CD4-positive, alpha-beta T cell treated with Interleukin-15 for 4 hours (primary cell): Measurements from ENCODE around the gene GRK2.
"Not testable (repeated sequence)": the region's sequence is repeated elsewhere in the genome, so short reads cannot be mapped to it uniquely, and the experiment has no call there.

Experiments
- DNase-seq: peaks from one replicate; pipeline ENCODE4 v3.0.0-alpha.2; 2020; ENCODE audit warnings: low spot score

Gene GRK2

DNA sequence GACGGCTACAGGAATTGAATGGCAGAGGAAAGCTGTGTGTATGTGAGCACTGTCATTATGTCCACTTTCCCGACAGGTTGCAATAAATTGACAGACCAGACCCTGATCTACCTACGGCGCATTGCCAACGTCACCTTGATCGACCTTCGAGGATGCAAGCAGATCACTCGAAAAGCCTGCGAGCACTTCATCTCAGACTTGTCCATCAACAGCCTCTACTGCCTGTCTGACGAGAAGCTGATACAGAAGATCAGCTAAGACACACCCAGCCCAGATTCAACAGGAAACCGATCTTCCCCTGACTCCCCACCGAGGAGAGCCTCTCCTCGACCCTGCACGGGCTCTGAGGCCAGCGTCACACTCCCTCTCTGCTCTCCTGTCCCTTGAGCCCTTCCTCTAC lies 11.5 kb upstream of the GRK2 start:
- DNase-seq = no peak

DNA sequence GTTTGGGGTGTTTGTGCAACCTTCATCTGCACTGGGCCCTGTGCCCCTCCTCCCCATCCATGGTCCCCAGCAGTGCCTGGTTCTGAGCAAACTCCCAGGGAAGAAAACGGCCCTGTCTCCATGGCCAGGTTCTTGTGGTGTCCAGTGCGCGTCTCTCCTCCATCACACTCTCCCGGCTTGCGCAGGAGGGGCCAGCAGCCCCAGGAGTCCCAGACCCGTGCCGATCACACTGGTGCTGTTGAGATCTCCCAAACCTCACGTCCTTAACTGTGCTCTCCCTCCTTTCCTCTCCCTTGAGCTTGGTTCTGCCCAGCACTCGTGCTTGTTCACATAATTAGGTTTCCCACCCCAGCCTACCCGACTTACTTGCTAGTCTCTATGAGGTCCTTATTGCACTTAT lies 10.9 kb upstream of the GRK2 start:
- DNase-seq = no peak

DNA sequence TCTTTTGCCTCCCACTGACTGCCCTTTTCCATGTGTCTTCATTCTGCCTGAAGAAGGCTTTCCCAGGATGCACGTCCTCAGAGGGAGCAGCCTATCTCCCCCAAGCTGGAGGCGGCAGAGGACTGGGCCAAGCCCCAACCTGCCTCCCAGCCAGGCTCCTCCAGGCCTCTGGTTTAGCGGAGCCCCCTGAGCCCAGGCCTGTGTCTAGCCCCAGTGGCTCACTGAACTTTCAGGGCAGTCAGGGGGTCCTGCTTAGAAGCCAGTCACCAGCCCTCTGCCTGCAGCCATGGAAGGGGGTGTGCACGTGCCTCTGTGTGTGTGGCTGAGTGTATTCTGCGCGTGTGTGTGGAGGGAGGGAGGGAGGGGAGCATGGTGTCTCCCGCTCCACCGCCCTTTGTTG lies 10.4 kb upstream of the GRK2 start:
- no peak for DNase-seq

DNA sequence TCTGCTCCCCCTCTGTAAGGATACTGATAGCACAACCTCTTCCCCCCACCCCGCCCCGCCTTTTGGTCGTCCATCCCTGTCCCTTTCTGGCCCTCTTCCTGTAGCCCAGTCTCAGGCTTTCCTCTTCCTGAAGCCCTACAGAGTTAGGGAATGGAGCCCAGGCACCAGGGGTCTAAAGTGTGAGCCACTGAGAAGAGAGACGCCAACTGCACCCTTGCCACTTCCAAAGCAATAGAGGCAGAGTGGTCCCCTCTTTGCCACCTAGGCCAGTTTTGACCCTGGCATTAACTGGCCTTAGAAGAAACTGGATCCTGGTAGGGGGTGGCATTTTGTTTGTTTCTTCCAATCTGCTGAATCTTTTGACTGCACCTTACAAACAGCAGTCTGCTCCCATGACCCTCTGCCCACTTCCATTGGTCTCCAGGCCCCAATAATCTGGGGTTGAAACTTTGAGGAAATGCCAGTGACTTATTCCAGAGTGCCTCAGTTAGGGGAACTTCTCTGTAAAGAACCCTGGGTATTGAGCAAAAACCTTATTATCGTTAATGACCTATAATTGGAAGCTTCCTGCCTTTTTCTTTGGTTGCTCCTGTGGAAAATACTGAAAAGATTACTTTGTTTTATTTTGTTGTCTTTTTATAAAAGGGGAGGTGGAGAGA lies 9.7 kb upstream of the GRK2 start:
- no peak for DNase-seq

DNA sequence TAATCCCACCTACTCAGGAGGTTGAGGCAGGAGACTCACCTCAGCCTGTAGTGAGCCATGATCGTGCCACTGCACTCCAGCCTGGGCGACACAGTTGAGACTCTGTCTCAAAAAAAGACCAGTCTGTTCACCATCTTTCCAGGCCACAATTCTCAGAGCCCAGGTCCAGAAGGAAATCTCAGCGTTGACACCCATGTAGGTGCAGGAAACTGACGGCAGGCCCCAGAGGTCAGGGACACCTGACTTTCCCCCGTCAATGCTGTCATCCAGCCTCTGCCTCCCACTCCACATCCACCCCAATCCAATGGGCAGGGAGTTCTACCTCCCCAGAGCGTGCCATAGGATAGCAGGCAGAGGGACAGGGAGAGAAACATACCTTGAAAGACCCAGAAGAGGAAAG lies 5.9 kb upstream of the GRK2 start:
- no peak for DNase-seq

DNA sequence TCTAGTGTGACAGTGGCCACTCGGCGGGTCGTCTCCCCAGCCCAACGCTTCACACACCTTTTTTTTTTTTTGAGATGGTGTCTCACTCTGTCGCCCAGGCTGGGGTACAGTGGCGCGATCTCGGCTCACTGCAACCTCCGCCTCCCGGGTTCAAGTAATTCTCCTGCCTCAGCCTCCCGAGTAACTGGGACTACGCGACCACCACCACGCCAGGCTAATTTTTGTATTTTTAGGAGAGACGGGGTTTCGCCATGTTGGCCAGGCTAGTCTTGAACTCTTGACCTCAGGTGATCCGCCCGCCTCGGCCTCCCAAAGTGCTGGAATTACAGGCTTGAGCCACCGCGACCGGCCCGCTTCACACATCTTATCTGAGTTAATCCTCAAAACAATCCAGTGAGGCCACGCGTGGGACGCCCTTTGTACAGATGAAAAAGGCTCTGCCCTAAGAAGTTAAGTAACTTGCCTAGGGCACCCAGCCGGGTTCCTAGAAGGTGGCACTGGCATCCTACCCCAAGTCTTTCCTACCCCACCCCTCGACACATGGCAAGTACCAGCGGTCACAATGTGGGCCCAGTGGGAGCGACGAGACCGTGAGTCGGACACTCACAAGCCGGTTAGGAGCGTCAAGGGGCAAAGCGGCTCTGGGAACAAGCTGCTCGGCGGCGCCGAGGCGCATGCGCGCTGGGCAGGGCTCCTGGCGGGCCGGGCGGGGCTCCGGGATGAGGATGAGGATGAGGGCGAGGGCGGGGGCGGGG lies 5.2 kb upstream of the GRK2 start:
- DNase-seq = not testable (repeated sequence)

DNA sequence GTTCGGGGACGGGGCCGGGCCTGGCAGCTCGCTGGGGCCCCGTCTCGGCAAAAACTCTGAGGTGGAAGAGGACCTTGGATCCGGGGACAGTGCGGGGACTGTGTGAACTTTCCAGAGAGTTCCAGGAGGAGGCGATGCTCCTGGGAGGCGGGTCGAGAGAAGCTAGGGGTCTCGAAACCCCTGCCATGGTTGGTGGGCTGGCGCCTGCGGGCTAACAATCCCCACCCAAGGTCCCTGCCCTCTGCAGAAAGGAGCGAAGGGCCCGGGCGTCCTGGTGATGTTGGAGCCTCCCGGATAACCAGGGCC lies 4.7 kb upstream of the GRK2 start:
- no peak for DNase-seq

DNA sequence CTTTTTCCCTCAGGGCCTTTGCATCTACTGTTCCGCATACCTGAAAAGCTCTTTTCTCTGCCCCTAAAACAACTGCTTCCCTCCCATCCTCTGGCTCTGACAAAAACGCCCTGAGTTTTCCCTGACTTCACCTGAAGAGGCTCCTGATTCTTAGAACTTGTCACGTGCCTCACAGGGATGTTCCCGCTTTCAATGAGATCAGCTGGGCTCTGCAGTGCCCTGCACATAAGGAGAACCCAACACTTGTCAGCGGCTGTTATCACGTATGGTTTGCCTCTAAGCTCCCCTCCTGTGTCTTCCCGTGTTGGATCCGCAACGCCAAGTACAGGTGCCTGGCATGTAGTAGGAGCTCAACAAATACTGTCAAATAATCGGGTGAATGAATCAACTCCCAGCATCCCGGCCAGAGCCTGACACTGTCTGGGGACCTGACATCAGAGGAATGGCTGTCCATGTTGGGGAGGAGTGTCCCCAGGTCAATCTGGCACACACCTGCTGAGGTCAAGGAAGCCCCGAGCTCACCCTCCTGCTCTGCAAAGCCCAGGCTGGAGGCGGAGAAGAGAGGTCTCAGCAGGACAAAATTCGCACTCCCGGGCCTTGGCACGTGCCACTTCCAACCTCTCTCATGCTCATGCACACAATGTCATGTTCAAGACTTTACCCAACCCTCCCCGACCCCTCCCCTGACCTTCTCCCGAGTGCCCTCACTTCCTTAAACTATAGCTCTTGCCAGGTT lies 4.2 kb upstream of the GRK2 start:
- no peak for DNase-seq

DNA sequence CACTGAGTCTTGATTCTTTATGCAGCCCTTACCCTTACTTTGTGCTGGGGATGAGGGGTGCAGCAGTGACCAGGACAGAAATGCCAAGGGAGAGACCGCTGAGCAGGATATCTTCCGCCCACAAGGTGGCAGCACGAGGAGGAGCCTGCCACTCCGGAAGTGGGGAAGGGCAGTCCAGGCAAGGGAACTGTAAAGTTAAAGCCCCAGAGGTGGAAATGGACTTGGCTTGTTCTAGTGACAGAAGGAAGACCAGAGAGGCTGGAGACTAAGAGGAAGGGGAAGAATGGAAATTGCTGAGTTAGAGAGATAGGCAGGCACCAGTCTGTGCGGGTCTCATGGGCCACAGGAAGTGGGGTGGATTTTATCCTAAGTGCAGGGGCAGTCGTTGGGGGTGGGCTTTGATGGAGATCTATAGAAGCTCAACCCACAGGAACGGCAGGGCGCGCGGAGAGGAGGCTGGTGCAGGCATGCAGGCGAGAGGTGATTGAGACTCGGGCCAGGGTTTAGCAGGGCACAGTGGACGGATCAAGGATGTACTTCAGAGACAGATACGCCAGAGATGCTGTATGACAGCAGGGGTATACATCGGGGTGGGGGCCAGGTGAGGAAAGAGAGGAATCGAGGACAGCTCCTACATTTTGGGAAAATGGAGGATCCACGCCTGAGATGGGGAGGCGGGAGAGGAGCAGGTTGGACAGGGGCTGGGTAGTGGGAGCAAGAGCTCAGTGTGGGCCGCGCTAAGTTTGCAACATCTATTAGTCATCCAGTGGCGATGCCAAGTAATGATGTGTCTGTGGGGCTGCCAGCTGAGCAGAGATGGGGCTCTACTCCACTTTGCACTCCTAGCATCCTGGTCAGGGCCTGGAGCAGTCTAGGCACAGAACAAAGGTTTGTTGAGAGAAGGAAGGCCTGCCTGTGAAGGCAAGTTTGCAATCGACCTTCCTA lies 3.3 kb upstream of the GRK2 start:
- DNase-seq = peak; percentile 74

DNA sequence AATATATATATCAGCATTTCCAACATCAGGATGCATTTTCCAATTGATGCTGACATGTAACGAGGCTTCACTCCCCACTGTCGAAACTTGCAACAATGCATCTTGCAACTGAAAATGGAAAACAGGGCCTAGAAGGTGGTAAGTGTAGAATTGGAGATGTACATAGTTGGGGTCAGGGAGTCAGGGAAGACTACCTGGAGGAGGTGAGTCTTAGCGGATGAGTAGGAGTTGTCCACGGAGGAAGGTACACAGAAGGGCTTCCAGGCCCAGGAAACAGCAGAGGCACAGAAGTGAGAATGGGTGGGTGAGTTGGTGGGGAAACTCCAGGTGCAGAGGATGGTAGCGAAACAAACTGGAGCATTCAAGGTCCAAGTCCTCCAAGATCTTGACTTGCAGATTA lies 2.0 kb upstream of the GRK2 start:
- DNase-seq = no peak

DNA sequence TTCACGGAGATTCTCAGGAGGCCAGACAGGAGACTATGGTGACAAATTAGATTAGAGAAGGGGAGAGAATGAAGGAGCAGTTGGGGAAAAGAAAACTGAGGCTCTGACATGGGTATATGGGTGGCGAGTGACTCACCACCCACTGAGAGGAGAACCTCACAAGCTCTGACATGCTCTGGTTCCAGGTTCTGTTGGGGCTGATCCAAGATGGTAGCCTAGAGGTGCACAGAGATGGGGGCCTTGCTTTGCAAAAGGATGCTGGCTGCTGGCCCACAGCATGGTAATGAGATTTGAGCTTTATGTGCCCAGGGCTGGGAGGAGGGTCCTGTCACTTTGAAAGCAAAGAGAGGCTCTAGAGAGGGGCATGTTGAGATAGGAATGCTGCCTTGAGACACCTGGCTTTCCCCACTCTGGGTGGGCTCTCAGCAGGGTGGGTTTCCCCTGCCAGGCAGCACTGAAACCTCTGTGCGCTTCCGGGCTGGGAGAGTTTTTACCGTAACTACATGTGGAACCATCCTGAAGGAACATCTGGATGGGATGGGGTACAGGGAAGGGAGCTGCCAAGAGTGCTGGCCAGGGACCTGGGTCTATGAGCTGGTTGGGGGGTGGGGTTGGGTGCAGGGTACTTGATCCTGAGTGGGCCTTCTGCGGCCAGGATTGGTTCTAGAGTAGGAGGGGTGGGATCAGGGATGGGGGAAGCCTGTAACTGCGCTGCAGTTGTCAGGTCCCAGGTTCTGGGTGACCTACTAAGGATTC lies 1.2 kb upstream of the GRK2 start:
- no peak for DNase-seq

DNA sequence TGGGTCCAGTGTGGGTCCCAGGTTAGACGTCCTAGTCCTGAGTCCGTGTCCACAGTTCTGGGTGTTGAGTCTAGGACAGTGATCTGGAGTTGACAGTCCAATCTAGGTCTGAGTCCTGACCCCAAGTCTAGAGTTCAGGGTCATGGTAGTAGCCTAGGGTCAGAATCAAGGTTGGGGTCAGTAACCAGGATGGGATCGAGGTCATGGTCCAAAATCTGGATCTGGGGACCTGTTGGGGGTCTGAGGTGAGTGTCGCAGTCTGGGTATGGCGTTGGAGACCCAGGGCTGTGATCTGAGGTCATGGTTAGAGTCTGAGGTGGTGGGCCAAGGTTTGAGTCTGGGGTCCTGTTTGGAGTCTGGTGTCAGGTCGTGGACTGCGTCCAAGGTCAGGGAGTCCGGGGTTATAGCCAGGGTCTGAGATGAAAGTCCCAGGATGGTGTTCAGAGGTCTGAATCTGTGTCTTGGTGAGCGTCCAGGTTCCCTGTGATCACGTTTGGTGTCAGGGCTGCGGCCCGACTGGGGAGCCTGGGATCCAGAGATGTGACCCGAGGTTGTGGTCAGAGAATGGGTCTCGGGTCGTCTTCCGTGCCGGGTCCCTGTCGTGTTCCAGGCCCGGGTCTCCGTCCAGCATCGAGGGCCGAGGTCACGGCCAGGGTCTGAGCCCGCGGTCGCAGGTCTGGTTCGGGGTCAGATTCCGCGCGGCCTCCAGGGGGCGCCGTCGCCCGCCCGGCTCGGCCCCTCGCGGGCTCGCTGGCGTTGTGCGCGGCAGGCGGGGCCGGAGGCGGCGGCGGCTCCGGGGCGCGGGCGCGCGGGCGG lies 432 bp upstream of the GRK2 start:
- DNase-seq = peak; percentile 81

DNA sequence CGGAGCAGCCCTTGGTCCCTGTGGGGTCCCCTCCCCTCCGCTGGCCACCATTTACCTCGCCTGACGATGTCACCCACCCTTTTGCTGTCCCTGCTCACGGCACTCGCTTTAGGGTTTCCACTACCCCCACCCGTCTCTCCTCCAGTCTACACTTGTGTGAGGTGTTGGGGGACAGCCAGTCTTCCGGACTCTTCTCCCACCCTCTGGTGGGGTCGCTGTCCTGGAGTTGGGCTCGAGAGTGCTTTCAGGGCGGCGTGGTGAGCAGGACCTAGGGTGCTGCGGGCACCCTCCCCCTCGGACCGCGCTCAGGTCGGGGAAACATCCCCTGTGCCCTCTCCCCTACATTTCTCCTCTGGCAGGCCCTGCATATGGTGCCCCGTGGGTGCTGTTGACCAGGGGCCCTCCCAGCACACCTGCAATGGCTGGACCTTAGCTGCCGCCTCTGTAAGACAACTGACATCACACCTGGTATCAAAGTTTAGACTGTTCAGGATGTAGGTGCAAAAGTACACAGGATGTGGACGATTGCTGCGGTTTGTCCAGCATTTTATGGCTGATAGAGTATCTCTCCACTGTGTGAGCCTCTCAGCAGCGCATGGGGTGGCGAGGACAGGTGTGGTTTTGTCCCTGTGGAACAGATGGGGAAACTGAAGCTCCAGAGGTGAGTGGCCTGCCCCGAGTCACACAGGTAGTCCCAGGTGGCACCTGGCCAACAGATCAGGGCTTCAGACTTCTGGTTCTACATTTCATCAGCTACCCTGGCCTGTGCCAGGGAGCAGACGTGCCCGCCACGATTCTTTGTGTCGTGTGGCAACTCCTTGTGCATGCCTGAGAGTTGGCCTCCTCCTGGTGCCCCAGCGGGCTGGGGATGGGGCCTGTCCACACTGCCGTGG lies 1.2 kb downstream of the GRK2 start:
- DNase-seq = no peak

DNA sequence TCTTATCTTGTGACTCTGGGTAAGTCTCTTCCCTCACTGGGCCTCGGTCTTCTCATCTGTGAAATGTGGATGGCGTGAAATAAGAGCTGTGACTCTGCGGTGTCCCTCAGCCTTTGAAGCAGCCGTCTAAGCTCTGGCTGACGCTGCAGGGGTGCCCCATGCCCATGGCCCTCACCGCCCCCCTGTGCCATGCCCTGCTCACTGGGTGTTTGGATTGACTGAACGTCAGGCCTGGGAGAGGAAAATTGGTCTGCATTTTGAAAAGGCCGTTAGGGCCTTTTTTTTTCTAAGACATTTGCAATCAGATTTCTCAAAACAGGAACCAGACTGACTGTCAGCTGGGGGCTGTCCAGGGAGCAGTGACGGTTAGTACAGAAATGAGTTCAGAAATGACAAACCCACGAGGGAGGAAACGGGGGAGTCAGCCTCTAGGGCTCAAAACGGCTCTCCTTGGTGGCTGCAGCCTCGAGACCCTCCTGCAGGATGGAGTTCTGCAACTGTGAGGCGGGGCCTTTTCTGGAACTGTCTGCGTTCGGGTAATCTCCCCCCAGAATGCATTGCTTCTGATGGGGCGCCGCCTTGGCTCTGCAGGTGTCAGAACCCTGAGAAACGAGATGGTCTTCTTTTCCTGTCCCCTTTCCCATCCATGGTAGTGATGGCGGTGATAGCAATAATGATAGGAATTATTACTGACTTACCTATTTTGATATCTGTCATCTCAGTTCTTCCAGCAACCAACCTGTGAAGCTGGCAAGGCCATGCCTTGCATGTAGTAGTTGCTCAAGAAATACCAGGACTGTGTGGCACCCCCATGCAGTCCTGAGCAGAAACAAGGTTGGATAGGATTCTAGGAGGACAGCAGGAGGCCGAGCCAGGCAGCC lies 2.0 kb downstream of the GRK2 start:
- DNase-seq = peak; percentile 64

DNA sequence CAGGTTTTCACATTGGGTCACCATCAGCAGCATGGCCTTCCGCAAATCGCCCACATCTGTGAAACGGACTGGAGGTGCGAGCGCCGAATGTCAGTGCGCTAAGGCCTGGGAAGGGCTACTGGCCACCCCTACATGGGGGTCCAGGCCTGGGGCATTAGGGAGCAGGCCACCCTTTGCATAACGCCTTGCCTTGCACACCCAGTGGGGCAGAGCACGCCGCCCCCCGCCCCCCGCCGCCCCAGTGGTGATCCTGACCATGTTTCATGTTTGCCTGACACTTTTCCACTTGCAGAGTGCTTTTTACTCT lies 2.6 kb downstream of the GRK2 start:
- no peak for DNase-seq

DNA sequence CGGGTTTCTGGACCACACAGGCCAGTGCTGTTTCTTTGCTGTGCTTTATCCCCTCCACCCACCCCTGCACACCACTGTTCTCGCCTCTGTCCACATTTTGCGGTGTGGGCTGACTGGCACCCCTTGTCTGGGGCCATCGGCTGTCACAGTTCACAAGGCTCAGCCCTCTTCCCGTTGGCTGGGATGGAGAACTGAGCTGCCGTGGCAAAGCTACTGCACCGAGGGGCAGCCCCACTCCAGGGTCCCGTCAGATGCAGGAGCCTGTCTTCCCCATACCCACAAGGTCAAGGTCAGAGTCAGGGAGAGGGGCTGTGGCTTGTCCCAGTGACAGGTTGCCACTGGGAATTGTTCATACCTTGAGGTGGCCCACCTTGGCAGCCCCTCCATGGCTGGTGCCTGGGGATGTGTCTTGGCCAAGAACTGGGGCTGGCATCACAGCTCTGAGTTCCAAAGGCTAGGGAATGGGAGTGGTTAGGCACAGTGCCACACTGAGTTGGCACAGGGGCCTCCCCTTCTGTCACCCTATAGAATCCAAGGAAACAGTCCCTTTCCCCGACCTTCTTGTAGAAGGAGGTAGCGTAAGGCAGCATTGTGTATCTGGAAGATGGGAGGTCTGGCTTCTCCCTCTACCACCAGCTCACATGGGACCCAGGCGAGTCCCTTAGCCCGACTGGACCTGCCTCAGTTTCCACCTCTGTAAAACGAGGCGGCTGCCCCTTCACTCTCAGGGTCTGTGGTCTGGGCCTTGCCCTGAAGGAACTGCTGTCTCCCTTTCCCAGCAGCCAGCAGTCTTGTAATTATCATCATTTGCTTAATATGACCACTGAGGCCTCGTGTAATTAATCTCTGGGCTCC lies 3.4 kb downstream of the GRK2 start:
- DNase-seq = no peak

DNA sequence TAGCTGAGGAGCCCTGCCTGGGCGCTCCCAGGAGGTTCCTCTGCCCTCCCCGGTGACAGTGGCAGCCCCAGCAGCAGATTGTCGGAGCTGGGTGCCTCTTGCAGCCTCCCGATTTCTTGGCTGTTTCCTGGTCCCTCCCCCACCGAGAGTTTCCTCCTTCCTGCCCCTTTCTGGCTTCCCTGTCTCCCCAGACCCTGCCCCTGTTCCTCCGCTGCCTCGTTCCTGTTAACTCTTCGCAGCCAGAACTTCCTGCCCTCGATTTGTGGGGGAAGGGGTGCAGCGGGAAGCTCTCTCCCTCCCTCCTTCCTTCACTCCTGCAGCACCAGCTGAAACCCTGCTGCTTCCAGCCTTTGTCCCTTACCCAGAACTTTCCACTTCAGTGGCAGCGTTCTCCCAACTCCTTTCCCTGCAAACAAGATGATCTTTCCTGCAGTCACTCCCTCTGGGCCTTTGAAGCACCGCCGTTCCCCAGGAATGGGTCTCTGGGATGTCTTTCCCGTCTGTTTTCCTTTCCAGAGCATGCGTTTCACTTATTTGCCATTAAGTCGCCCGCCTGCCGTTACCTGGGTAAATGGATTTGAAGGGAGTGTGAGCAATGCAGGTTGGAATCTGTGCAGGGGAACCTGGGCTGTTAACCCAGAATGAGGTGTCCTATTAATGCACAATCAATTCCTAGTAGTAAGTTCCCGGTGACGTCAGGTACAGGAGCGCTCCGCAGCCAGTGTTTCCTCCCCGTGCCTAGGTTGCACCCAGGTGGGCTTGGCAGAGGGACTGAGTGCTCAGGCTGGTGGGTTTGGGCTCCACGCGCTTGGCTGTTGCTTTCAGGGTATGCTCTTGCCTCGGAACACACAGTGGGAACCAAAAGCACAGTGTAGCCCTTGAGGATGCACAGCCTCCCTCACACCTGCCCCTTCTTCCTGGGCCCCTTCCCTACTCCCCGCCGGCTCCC lies 4.3 kb downstream of the GRK2 start:
- no peak for DNase-seq
